Loucy (cell line): ENCODE measurements around the gene CD79B.
"Not testable (repeated sequence)": the region's sequence is repeated elsewhere in the genome, so short reads cannot be mapped to it uniquely, and the experiment has no call there.

Experiments used
- H2AFZ ChIP-seq: fragments of 200-600 bp; sonication (generic); 2 replicates; pipeline ENCODE4 v1.6.0; 2016; ENCODE audit warnings: antibody characterized with exemption, mild to moderate bottlenecking, low read length, moderate library complexity
- H3F3A ChIP-seq: fragments of 200-600 bp; 2 replicates; pipeline ENCODE4 v1.6.0; 2016; ENCODE audit warnings: antibody characterized with exemption, low read depth, mild to moderate bottlenecking
- H3K27me3 ChIP-seq: fragments of 200-600 bp; sonication (generic); 2 replicates; pipeline ENCODE4 v1.6.1; 2014; ENCODE audit warnings: low read length, mild to moderate bottlenecking; ENCODE audit not compliant: insufficient read depth, poor library complexity, severe bottlenecking
- H3K36me3 ChIP-seq: fragments of 200-600 bp; sonication (generic); 2 replicates; pipeline ENCODE4 v1.6.1; 2016; ENCODE audit warnings: low read length; ENCODE audit not compliant: insufficient read depth
- H3K4me1 ChIP-seq: fragments of 200-600 bp; sonication (generic); 2 replicates; pipeline ENCODE4 v1.5.1; 2014; ENCODE audit warnings: low read length, mild to moderate bottlenecking; ENCODE audit not compliant: insufficient read depth, poor library complexity, severe bottlenecking
- H3K4me2 ChIP-seq: fragments of 200-600 bp; sonication (generic); 2 replicates; pipeline ENCODE4 v1.6.0; 2014; ENCODE audit warnings: antibody characterized with exemption, low read length, low read depth, mild to moderate bottlenecking; ENCODE audit not compliant: poor library complexity, severe bottlenecking
- H3K4me3 ChIP-seq: fragments of 200-600 bp; sonication (generic); 2 replicates; pipeline ENCODE4 v1.5.1; 2014; ENCODE audit warnings: low read length, mild to moderate bottlenecking, mixed read lengths; ENCODE audit not compliant: poor library complexity, severe bottlenecking
- H3K79me2 ChIP-seq: fragments of 200-600 bp; sonication (generic); 2 replicates; pipeline ENCODE4 v1.6.1; 2014; ENCODE audit warnings: low read length; ENCODE audit not compliant: insufficient read depth
- H3K9ac ChIP-seq: fragments of 200-600 bp; sonication (generic); 2 replicates; pipeline ENCODE4 v1.6.0; 2014; ENCODE audit warnings: mild to moderate bottlenecking, low read depth, low read length, moderate library complexity; ENCODE audit not compliant: poor library complexity, severe bottlenecking
- H3K9me2 ChIP-seq: fragments of 200-600 bp; sonication (generic); replicated peaks from 2 replicates; pipeline ENCODE4 v1.6.1; 2016; ENCODE audit warnings: low read depth, low read length, mixed read lengths
- H3K9me3 ChIP-seq: fragments of 200-600 bp; sonication (generic); 2 replicates; pipeline ENCODE4 v1.6.1; 2014; ENCODE audit warnings: mild to moderate bottlenecking, antibody characterized with exemption, low read length, low read depth; ENCODE audit not compliant: insufficient read depth
- H4K20me1 ChIP-seq: fragments of 200-600 bp; sonication (generic); 2 replicates; pipeline ENCODE4 v1.6.0; 2014; ENCODE audit warnings: antibody characterized with exemption, low read length, mild to moderate bottlenecking; ENCODE audit not compliant: insufficient read depth, poor library complexity, severe bottlenecking
- CTCF ChIP-seq: fragments of 200-600 bp; sonication (generic); conservative IDR thresholded peaks from 2 replicates; pipeline ENCODE4 v1.5.1; 2014; ENCODE audit warnings: mild to moderate bottlenecking, antibody characterized with exemption, low read length
- EZH2phosphoT487 ChIP-seq: fragments of 200-600 bp; IDR thresholded peaks from 2 replicates; pipeline ENCODE4 v1.6.1; 2018; ENCODE audit warnings: antibody characterized with exemption, mild to moderate bottlenecking, moderate library complexity, borderline replicate concordance

CD79B gene

GRCh38 chr17:63881935-63882601, 50.1 kb downstream of the CD79B start, which contains the start of gene GH2:
TSS of gene GH2 (minus strand) at chr17:63881944. CDS start at chr17:63881801, 143 bp downstream.
- Histone ChIP-seq H4K20me1 (no peaks in the 10 kb centered on the region), H3K4me3 (no peak within 1 kb of the TSS), H3F3A (no peaks in the 10 kb centered on the region), H3K27me3 (no peaks in the 10 kb centered on the region), H2AFZ (no peak within 1 kb of the TSS), H3K79me2 (no peaks in the 10 kb centered on the region), H3K9ac (no peak within 1 kb of the TSS), H3K36me3 (no peaks in the 10 kb centered on the region), H3K4me2 (no peak within 1 kb of the TSS), H3K9me2 (no peaks in the 10 kb centered on the region), H3K9me3 (no peaks in the 10 kb centered on the region), H3K4me1 (no peaks in the 10 kb centered on the region)
- TF ChIP-seq CTCF, result peak; percentile 66
- TF ChIP-seq EZH2phosphoT487, result no peak

GRCh38 chr17:63881337-63881736, 50.8 kb downstream of the CD79B start:
- H4K20me1 ChIP-seq, H3K36me3 ChIP-seq, H3F3A ChIP-seq, H3K27me3 ChIP-seq, H3K9me3 ChIP-seq, H3K9me2 ChIP-seq, H3K4me3 ChIP-seq, H3K4me1 ChIP-seq, H3K9ac ChIP-seq, H3K79me2 ChIP-seq, H2AFZ ChIP-seq, H3K4me2 ChIP-seq: not testable (repeated sequence)

- Histone ChIP-seq H3K9me3 (no peaks in the 10 kb centered on the region), H3K36me3 (no peaks in the 10 kb centered on the region), H2AFZ (no peak overlapping the region), H3K79me2 (no peaks in the 10 kb centered on the region), H3K9me2 (no peaks in the 10 kb centered on the region), H3K4me1 (no peaks in the 10 kb centered on the region), H3K4me2 (no peak overlapping the region), H3F3A (no peaks in the 10 kb centered on the region), H3K27me3 (no peaks in the 10 kb centered on the region), H3K4me3 (no peak overlapping the region), H4K20me1 (no peaks in the 10 kb centered on the region), H3K9ac (no peak overlapping the region)
- TF ChIP-seq EZH2phosphoT487, result no peak
- TF ChIP-seq CTCF, result no peak
These were observed 51.4 kb downstream of the CD79B start for GRCh38 chr17:63880706-63881105.
